Skin epidermis (tissue), 12 donors: Measurements from ENCODE around the gene PPP2R1A.

Experiments
- H3K27ac ChIP-seq, 21 experiments: fragments of 200-600 bp; sonication (generic) in 11 of 21; one replicate each; pipeline ENCODE4 v1.5.0; 2020; ENCODE audit warnings: mild to moderate bottlenecking in 3 of 21, inconsistent platforms in 2 of 21, moderate library complexity in 2 of 21
- H3K4me3 ChIP-seq, 7 experiments: fragments of 200-600 bp; sonication (generic) in 2 of 7; one replicate each; pipeline ENCODE4 v1.5.0; 2020; ENCODE audit warnings: inconsistent platforms in 2 of 7, mild to moderate bottlenecking in 2 of 7, moderate library complexity in 1 of 7

Gene PPP2R1A

GRCh38 chr19:52189735-52190486 is at the start of gene PPP2R1A:
TSS of gene PPP2R1A (plus strand) at chr19:52190052. CDS start at chr19:52190097, 45 bp downstream.
- Histone ChIP-seq H3K4me3 (peak within 1 kb of the TSS; percentile 69 to 92 (median 80)), H3K27ac (peak within 1 kb of the TSS; percentile 78 to 100 (median 99))

- Histone ChIP-seq H3K27ac (no peak overlapping the region), H3K4me3 (no peak overlapping the region)
These were observed 48.6 kb upstream of the PPP2R1A start for GRCh38 chr19:52141203-52141602.

GRCh38 chr19:52142001-52142595 is 47.8 kb upstream of the PPP2R1A start:
- Histone ChIP-seq H3K4me3 (no peak overlapping the region), H3K27ac (peak overlapping the region in 3 of 21 experiments; percentile 17 to 54 (median 37))

- Histone ChIP-seq H3K4me3 (no peak overlapping the region), H3K27ac (no peak overlapping the region)
These were observed 41.6 kb upstream of the PPP2R1A start for GRCh38 chr19:52148256-52148655.

- no peak overlapping the region for H3K4me3 ChIP-seq
These were observed 34.1 kb upstream of the PPP2R1A start for GRCh38 chr19:52155596-52156359.

GRCh38 chr19:52170304-52170703 is 19.5 kb upstream of the PPP2R1A start:
- H3K27ac ChIP-seq = peak overlapping the region in 17 of 21 experiments; percentile 56 to 94 (median 85)
- H3K4me3 ChIP-seq = peak overlapping the region; percentile 48 to 82 (median 76)

More at GRCh38 chr19:52155596-52156359, 34.1 kb upstream of the PPP2R1A start:
- no peak overlapping the region for H3K27ac ChIP-seq

GRCh38 chr19:52170863-52171320 is 19.0 kb upstream of the PPP2R1A start:
- Histone ChIP-seq H3K4me3 (peak overlapping the region; percentile 48 to 82 (median 76)), H3K27ac (peak overlapping the region; percentile 42 to 94 (median 85))

GRCh38 chr19:52171321-52172169 is 18.3 kb upstream of the PPP2R1A start, which contains the start of gene ZNF836:
TSS of gene ZNF836 (minus strand) at chr19:52171621. CDS start at chr19:52168072, 3,549 bp downstream.
- Histone ChIP-seq H3K27ac (peak within 1 kb of the TSS; percentile 42 to 94 (median 85)), H3K4me3 (peak within 1 kb of the TSS; percentile 48 to 82 (median 76))

- Histone ChIP-seq H3K4me3 (no peak overlapping the region), H3K27ac (peak overlapping the region in 13 of 21 experiments; percentile 54 to 94 (median 85))
These were observed 17.5 kb upstream of the PPP2R1A start for GRCh38 chr19:52172347-52172746.

GRCh38 chr19:52176574-52176973 is 13.3 kb upstream of the PPP2R1A start:
- no peak overlapping the region for H3K4me3 ChIP-seq
- no peak overlapping the region for H3K27ac ChIP-seq

- H3K4me3 ChIP-seq = no peak overlapping the region
- H3K27ac ChIP-seq = peak overlapping the region in 1 of 21 experiments; percentile 88
These were observed 2.4 kb upstream of the PPP2R1A start for GRCh38 chr19:52187407-52187806.

GRCh38 chr19:52188822-52189734 is 774 bp upstream of the PPP2R1A start:
- peak overlapping the region; percentile 26 to 92 (median 39) for H3K4me3 ChIP-seq
- peak overlapping the region in 20 of 21 experiments; percentile 63 to 100 (median 86) for H3K27ac ChIP-seq

- Histone ChIP-seq H3K4me3 (peak overlapping the region; percentile 69 to 92 (median 80)), H3K27ac (peak overlapping the region; percentile 78 to 100 (median 99))
These were observed 838 bp downstream of the PPP2R1A start for GRCh38 chr19:52190487-52191293.

- Histone ChIP-seq H3K4me3 (peak overlapping the region; percentile 69 to 92 (median 80)), H3K27ac (peak overlapping the region in 13 of 21 experiments; percentile 91 to 100 (median 99))
These were observed 1.5 kb downstream of the PPP2R1A start for GRCh38 chr19:52191389-52191788.

- Histone ChIP-seq H3K4me3 (no peak overlapping the region), H3K27ac (peak overlapping the region in 1 of 21 experiments; percentile 100)
These were observed 2.1 kb downstream of the PPP2R1A start for GRCh38 chr19:52191951-52192350.

- Histone ChIP-seq H3K27ac (no peak overlapping the region), H3K4me3 (no peak overlapping the region)
These were observed 6.6 kb downstream of the PPP2R1A start for GRCh38 chr19:52196256-52196967.
